NCI-H187 treated with DMSO at 0.1 percent for 48 hours (cell line): ENCODE results near the gene PPIP5K1.
"Not testable (repeated sequence)": the region's sequence is repeated elsewhere in the genome, so short reads cannot be mapped to it uniquely, and the experiment has no call there.

Source experiments
- DNase-seq: peaks from one replicate; lab custom pipeline; 2025; lab: John Stamatoyannopoulos, UW

Gene PPIP5K1

GRCh38 chr15:43544266-43544665 is 45.7 kb downstream of the PPIP5K1 start:
- DNase-seq: no peak

- DNase-seq: no peak
Measured at GRCh38 chr15:43541785-43542184, 48.2 kb downstream of the PPIP5K1 start.

- no peak for DNase-seq
Measured at GRCh38 chr15:43538091-43538490, 51.9 kb downstream of the PPIP5K1 start.

- DNase-seq: no peak
Measured at GRCh38 chr15:43534897-43535296, 55.1 kb downstream of the PPIP5K1 start.

- not testable (repeated sequence) for DNase-seq
Measured at GRCh38 chr15:43532826-43533225, 57.2 kb downstream of the PPIP5K1 start.

GRCh38 chr15:43531018-43531670 is 58.9 kb downstream of the PPIP5K1 start:
- no peak for DNase-seq

- no peak for DNase-seq
Measured at GRCh38 chr15:43529587-43530345, 60.2 kb downstream of the PPIP5K1 start.

GRCh38 chr15:43529141-43529540 is 60.9 kb downstream of the PPIP5K1 start:
- DNase-seq: no peak

GRCh38 chr15:43528542-43529007 is 61.4 kb downstream of the PPIP5K1 start:
- no peak for DNase-seq

GRCh38 chr15:43527802-43528541 is 62.0 kb downstream of the PPIP5K1 start:
- no peak for DNase-seq

GRCh38 chr15:43527016-43527801 is 62.8 kb downstream of the PPIP5K1 start:
- no peak for DNase-seq

- DNase-seq: no peak
Measured at GRCh38 chr15:43526261-43526930, 63.6 kb downstream of the PPIP5K1 start.

- no peak for DNase-seq
Measured at GRCh38 chr15:43525131-43525530, 64.9 kb downstream of the PPIP5K1 start.

GRCh38 chr15:43524254-43524845 is 65.7 kb downstream of the PPIP5K1 start:
- DNase-seq: no peak

GRCh38 chr15:43523646-43524045 is 66.4 kb downstream of the PPIP5K1 start:
- DNase-seq: no peak

GRCh38 chr15:43522247-43522646 is 67.8 kb downstream of the PPIP5K1 start:
- no peak for DNase-seq

GRCh38 chr15:43521419-43521818 is 68.6 kb downstream of the PPIP5K1 start:
- no peak for DNase-seq

- DNase-seq: no peak
Measured at GRCh38 chr15:43520138-43520537, 69.9 kb downstream of the PPIP5K1 start.

GRCh38 chr15:43519196-43519595 is 70.8 kb downstream of the PPIP5K1 start:
- DNase-seq: no peak

- no peak for DNase-seq
Measured at GRCh38 chr15:43518197-43518761, 71.7 kb downstream of the PPIP5K1 start.
